Measurements from ENCODE around the gene SPAG16. TPM values are rescaled to one million over a fixed set of nuclear protein-coding genes. Genes with fewer than 3 reads are reported as not detected.

Gene SPAG16
- total RNA-seq, 4 donors from 2014 or later = 1.2 to 30.8 (median 16.2) TPM

GRCh38 chr2:213306316-213306942, 22.2 kb downstream of the SPAG16 start:
- peak; percentile 28 for DNase-seq

GRCh38 chr2:213315168-213315876, 31.1 kb downstream of the SPAG16 start:
- Histone ChIP-seq H3K36me3 (peaks cover 0 to 11% (median 0%) of the 10 kb centered on the region in 4 donors), H3K4me1 (no peaks in the 10 kb centered on the region), H3K27me3 (no peaks in the 10 kb centered on the region), H3K27ac (no peak overlapping the region), H3K4me3 (no peak overlapping the region), H3K9me3 (no peaks in the 10 kb centered on the region)
- DNase-seq = no peak
- intact Hi-C loops (cut with DNase I; ENCODE audit: low total_unique reads) = no loop called here
- WGBS, 2 donors (ENCODE audit: low coverage in 1 of 2) = 84 to 87% methylated on average over 6 of the region's 6 CpGs
- in situ Hi-C loops (cut with MboI; ENCODE audit: low pct_ligation_motif_present in 1 of 4, low pct_unique_long_range_greater_than_20kb in 1 of 4, low sequenced_read_pairs in 3 of 4) = no loop called here
- TF ChIP-seq POLR2A (IDR thresholded peaks at IDR 0.05) (no peak), EP300 (IDR thresholded peaks at IDR 0.05; ENCODE audit: low read depth) (no peak), POLR2AphosphoS5 (IDR thresholded peaks at IDR 0.05) (no peak)
- TF ChIP-seq, protein P1, sequence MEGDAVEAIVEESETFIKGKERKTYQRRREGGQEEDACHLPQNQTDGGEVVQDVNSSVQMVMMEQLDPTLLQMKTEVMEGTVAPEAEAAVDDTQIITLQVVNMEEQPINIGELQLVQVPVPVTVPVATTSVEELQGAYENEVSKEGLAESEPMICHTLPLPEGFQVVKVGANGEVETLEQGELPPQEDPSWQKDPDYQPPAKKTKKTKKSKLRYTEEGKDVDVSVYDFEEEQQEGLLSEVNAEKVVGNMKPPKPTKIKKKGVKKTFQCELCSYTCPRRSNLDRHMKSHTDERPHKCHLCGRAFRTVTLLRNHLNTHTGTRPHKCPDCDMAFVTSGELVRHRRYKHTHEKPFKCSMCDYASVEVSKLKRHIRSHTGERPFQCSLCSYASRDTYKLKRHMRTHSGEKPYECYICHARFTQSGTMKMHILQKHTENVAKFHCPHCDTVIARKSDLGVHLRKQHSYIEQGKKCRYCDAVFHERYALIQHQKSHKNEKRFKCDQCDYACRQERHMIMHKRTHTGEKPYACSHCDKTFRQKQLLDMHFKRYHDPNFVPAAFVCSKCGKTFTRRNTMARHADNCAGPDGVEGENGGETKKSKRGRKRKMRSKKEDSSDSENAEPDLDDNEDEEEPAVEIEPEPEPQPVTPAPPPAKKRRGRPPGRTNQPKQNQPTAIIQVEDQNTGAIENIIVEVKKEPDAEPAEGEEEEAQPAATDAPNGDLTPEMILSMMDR (IDR thresholded peaks at IDR 0.05) = no peak

More at GRCh38 chr2:213306316-213306942, 22.2 kb downstream of the SPAG16 start:
- 47 to 65% methylated on average over 2 to 3 of the region's 3 CpGs for WGBS, 2 donors (ENCODE audit: low coverage in 1 of 2)
- Histone ChIP-seq H3K36me3 (peaks cover 0 to 26% (median 2%) of the 10 kb centered on the region in 4 donors), H3K27me3 (no peaks in the 10 kb centered on the region), H3K4me3 (no peak overlapping the region), H3K27ac (no peak overlapping the region), H3K9me3 (peaks cover 21 to 23% of the 10 kb centered on the region in 2 donors), H3K4me1 (peaks cover 0 to 5% (median 2%) of the 10 kb centered on the region in 4 donors)
- TF ChIP-seq, protein P1 (IDR thresholded peaks at IDR 0.05) = no peak
- TF ChIP-seq POLR2A (IDR thresholded peaks at IDR 0.05) (no peak), POLR2AphosphoS5 (IDR thresholded peaks at IDR 0.05) (no peak), EP300 (IDR thresholded peaks at IDR 0.05; ENCODE audit: low read depth) (no peak)
- in situ Hi-C loops (cut with MboI; ENCODE audit: low pct_ligation_motif_present in 1 of 4, low pct_unique_long_range_greater_than_20kb in 1 of 4, low sequenced_read_pairs in 3 of 4) (no loop called here), intact Hi-C loops (cut with DNase I; ENCODE audit: low total_unique reads) (no loop called here)

DNA sequence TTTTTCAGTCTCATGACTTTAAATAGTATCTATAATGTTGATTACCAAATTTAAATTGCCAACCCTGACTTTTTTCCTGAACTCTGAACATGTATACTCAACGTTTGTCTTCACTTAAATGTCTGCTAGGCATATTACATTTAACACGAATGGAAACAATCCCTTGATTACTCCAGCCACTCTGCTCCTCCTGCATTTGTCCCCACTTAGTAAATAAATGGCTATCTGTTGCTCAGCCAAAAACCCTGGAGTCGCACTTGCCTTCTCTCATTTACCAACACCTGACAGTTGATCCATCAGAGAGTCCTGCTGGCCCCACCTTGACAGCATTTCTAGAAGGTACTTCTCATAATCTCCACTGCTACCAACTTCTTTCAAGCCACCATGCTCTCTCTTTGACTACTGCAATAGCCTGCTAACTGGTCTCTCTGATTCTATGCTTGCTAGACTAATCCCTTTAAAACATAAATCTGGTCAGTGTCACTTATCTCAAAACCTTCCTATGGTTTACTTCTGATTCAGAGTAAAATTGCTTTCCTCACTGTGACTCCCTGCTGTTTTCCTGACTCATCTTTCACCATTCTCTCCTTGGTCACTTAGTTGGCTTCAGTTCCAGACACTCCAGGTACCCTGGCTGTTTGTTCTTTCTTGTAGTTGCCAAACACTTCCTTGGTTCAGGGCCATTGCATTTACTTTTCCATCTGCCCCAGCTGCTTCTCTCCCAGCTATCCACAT, 31.9 kb downstream of the SPAG16 start:
- no peak overlapping the region for H3K4me3 ChIP-seq
- no peaks in the 10 kb centered on the region for H3K9me3 ChIP-seq
- WGBS, 2 donors (ENCODE audit: low coverage in 1 of 2) = 87 to 92% methylated on average over 3 of the region's 3 CpGs
- DNase-seq = no peak
- peaks cover 0 to 11% (median 0%) of the 10 kb centered on the region in 4 donors for H3K36me3 ChIP-seq
- TF ChIP-seq POLR2AphosphoS5 (IDR thresholded peaks at IDR 0.05) (no peak), POLR2A (IDR thresholded peaks at IDR 0.05) (no peak), EP300 (IDR thresholded peaks at IDR 0.05; ENCODE audit: low read depth) (no peak)
- TF ChIP-seq, protein P1 (IDR thresholded peaks at IDR 0.05) = no peak
- intact Hi-C loops (cut with DNase I; ENCODE audit: low total_unique reads) = no loop called here
- no peaks in the 10 kb centered on the region for H3K27me3 ChIP-seq
- no peaks in the 10 kb centered on the region for H3K4me1 ChIP-seq
- H3K27ac ChIP-seq = no peak overlapping the region
- in situ Hi-C loops (cut with MboI; ENCODE audit: low pct_ligation_motif_present in 1 of 4, low pct_unique_long_range_greater_than_20kb in 1 of 4, low sequenced_read_pairs in 3 of 4) = no loop called here

GRCh38 chr2:213317929-213318328, 33.7 kb downstream of the SPAG16 start:
- DNase-seq = no peak
- no peak overlapping the region for H3K27ac ChIP-seq
- TF ChIP-seq EP300 (IDR thresholded peaks at IDR 0.05; ENCODE audit: low read depth) (no peak), POLR2A (IDR thresholded peaks at IDR 0.05) (no peak), POLR2AphosphoS5 (IDR thresholded peaks at IDR 0.05) (no peak)
- TF ChIP-seq, protein P1 (IDR thresholded peaks at IDR 0.05) = no peak
- 79 to 83% methylated on average over 3 of the region's 3 CpGs for WGBS, 2 donors (ENCODE audit: low coverage in 1 of 2)
- H3K27me3 ChIP-seq = no peaks in the 10 kb centered on the region
- intact Hi-C loops (cut with DNase I; ENCODE audit: low total_unique reads) (no loop called here), in situ Hi-C loops (cut with MboI; ENCODE audit: low pct_ligation_motif_present in 1 of 4, low pct_unique_long_range_greater_than_20kb in 1 of 4, low sequenced_read_pairs in 3 of 4) (no loop called here)
- peaks cover 0 to 15% (median 0%) of the 10 kb centered on the region in 4 donors for H3K36me3 ChIP-seq
- no peaks in the 10 kb centered on the region for H3K4me1 ChIP-seq
- H3K4me3 ChIP-seq = no peak overlapping the region
- no peaks in the 10 kb centered on the region for H3K9me3 ChIP-seq

Measured in transverse colon (tissue), 4 donors.